Measurements from ENCODE around the gene TCOF1.

The TCOF1 gene, protein sequence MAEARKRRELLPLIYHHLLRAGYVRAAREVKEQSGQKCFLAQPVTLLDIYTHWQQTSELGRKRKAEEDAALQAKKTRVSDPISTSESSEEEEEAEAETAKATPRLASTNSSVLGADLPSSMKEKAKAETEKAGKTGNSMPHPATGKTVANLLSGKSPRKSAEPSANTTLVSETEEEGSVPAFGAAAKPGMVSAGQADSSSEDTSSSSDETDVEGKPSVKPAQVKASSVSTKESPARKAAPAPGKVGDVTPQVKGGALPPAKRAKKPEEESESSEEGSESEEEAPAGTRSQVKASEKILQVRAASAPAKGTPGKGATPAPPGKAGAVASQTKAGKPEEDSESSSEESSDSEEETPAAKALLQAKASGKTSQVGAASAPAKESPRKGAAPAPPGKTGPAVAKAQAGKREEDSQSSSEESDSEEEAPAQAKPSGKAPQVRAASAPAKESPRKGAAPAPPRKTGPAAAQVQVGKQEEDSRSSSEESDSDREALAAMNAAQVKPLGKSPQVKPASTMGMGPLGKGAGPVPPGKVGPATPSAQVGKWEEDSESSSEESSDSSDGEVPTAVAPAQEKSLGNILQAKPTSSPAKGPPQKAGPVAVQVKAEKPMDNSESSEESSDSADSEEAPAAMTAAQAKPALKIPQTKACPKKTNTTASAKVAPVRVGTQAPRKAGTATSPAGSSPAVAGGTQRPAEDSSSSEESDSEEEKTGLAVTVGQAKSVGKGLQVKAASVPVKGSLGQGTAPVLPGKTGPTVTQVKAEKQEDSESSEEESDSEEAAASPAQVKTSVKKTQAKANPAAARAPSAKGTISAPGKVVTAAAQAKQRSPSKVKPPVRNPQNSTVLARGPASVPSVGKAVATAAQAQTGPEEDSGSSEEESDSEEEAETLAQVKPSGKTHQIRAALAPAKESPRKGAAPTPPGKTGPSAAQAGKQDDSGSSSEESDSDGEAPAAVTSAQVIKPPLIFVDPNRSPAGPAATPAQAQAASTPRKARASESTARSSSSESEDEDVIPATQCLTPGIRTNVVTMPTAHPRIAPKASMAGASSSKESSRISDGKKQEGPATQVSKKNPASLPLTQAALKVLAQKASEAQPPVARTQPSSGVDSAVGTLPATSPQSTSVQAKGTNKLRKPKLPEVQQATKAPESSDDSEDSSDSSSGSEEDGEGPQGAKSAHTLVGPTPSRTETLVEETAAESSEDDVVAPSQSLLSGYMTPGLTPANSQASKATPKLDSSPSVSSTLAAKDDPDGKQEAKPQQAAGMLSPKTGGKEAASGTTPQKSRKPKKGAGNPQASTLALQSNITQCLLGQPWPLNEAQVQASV (N-terminal part only)

DNA sequence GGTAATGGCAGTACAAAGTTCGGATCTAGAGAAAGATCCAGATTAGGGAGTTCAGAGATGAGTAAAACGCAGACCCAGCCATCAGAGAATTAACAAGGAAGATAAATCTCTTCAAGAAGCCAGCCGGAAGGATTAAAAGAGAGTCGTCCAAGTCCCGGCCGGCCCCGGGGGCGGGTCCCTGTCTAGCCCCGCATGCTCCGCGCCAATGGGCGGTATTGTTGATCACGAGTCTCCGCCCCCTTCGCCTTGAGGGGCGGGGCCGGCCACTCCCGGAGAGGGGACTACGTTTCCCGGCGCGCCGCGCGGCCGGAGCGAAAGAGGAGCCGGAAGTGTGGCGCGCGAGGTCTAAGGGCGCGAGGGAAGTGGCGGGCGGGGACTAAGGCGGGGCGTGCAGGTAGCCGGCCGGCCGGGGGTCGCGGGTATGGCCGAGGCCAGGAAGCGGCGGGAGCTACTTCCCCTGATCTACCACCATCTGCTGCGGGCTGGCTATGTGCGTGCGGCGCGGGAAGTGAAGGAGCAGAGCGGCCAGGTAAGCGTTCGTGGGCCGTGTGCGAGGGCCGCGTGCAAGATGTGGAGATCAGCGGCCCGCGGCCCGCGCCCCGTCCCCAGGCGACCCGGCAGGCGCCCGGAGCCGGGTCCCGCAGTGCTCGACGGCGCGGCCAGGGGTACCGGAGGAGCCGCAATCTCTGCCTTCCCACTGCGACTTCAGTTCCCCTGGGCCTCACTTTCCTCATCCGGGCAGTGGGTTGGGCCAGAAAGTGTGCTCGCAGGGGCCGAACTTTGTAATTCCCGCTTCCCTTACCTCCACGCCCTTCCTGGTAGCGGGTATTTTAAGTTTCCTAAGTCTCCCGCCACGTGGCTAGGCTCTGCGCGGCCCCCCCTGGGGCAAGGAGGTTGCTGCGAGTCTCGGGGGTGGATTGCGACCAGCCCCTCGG is at the start of gene TCOF1:
Gene TCOF1, plus strand, starts transcription at position 372 of the 935 bp plus-strand sequence. Its CDS starts 50 bp downstream, at position 422.
- TF ChIP-seq ZNF274 (IDR thresholded peaks at IDR 0.05; ENCODE audit: low read depth, low read length) (no peak), SUZ12 (IDR thresholded peaks at IDR 0.05; ENCODE audit: extremely low read depth, insufficient read depth, insufficient read length) (no peak), YY1 (IDR thresholded peaks at IDR 0.05; ENCODE audit: insufficient read depth, insufficient read length) (no peak)
- Histone ChIP-seq H3K4me3 (ENCODE audit: insufficient read length, low read depth) (peak within 1 kb of the TSS; percentile 91), H3K9ac (ENCODE audit: insufficient read length, low read depth) (peak within 1 kb of the TSS; percentile 93), H3K9me3 (ENCODE audit: insufficient read depth, low read length) (no peaks in the 10 kb centered on the region), H3K27me3 (ENCODE audit: insufficient read depth, insufficient read length) (no peaks in the 10 kb centered on the region), H3K4me1 (ENCODE audit: insufficient read depth, insufficient read length) (peaks cover 4% of the 10 kb centered on the region), H3K36me3 (ENCODE audit: insufficient read depth, insufficient read length, low read length) (peaks cover 41% of the 10 kb centered on the region)
- peak; percentile 91 for DNase-seq (ENCODE audit: low read depth, low spot score)

GRCh38 chr5:150309101-150309885 is 48.2 kb upstream of the TCOF1 start:
- no peaks in the 10 kb centered on the region for H3K27me3 ChIP-seq (ENCODE audit: insufficient read depth, insufficient read length)
- peaks cover 6% of the 10 kb centered on the region for H3K4me1 ChIP-seq (ENCODE audit: insufficient read depth, insufficient read length)
- no peak for DNase-seq (ENCODE audit: low read depth, low spot score)
- no peak for TF ChIP-seq SUZ12 (IDR thresholded peaks at IDR 0.05; ENCODE audit: extremely low read depth, insufficient read depth, insufficient read length)
- TF ChIP-seq ZNF274 (IDR thresholded peaks at IDR 0.05; ENCODE audit: low read depth, low read length), result no peak
- TF ChIP-seq YY1 (IDR thresholded peaks at IDR 0.05; ENCODE audit: insufficient read depth, insufficient read length), result no peak
- H3K4me3 ChIP-seq (ENCODE audit: insufficient read length, low read depth), result no peak overlapping the region
- no peaks in the 10 kb centered on the region for H3K9me3 ChIP-seq (ENCODE audit: insufficient read depth, low read length)
- H3K36me3 ChIP-seq (ENCODE audit: insufficient read depth, insufficient read length, low read length), result no peaks in the 10 kb centered on the region
- H3K9ac ChIP-seq (ENCODE audit: insufficient read length, low read depth), result no peak overlapping the region

DNA sequence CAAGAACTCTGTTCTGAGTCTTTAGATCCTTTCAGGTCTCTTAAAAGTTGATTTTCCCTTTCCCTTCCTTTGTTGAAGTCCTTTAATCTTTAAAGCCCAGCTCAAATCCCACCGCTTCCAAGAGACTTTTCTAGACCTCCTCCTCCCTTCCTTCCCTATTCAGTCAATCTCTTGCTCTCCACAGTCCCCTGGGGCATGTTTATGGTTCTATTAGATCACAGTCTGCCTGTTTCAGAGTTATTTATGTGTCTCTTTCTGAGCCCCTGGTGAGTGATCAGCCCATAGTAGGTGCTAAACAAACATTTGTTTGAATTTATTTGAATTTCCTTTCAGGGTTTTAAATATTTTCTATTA is 47.6 kb upstream of the TCOF1 start:
- Histone ChIP-seq H3K27me3 (ENCODE audit: insufficient read depth, insufficient read length) (no peaks in the 10 kb centered on the region), H3K9me3 (ENCODE audit: insufficient read depth, low read length) (no peaks in the 10 kb centered on the region), H3K4me3 (ENCODE audit: insufficient read length, low read depth) (no peak overlapping the region), H3K36me3 (ENCODE audit: insufficient read depth, insufficient read length, low read length) (no peaks in the 10 kb centered on the region), H3K9ac (ENCODE audit: insufficient read length, low read depth) (no peak overlapping the region), H3K4me1 (ENCODE audit: insufficient read depth, insufficient read length) (peaks cover 6% of the 10 kb centered on the region)
- no peak for DNase-seq (ENCODE audit: low read depth, low spot score)
- TF ChIP-seq SUZ12 (IDR thresholded peaks at IDR 0.05; ENCODE audit: extremely low read depth, insufficient read depth, insufficient read length) (no peak), ZNF274 (IDR thresholded peaks at IDR 0.05; ENCODE audit: low read depth, low read length) (no peak), YY1 (IDR thresholded peaks at IDR 0.05; ENCODE audit: insufficient read depth, insufficient read length) (no peak)

- Histone ChIP-seq H3K4me1 (ENCODE audit: insufficient read depth, insufficient read length) (peaks cover 6% of the 10 kb centered on the region), H3K4me3 (ENCODE audit: insufficient read length, low read depth) (no peak overlapping the region)
- TF ChIP-seq YY1 (IDR thresholded peaks at IDR 0.05; ENCODE audit: insufficient read depth, insufficient read length) (no peak), SUZ12 (IDR thresholded peaks at IDR 0.05; ENCODE audit: extremely low read depth, insufficient read depth, insufficient read length) (no peak), ZNF274 (IDR thresholded peaks at IDR 0.05; ENCODE audit: low read depth, low read length) (no peak)
Observed at GRCh38 chr5:150310246-150310645, 47.3 kb upstream of the TCOF1 start.

DNA sequence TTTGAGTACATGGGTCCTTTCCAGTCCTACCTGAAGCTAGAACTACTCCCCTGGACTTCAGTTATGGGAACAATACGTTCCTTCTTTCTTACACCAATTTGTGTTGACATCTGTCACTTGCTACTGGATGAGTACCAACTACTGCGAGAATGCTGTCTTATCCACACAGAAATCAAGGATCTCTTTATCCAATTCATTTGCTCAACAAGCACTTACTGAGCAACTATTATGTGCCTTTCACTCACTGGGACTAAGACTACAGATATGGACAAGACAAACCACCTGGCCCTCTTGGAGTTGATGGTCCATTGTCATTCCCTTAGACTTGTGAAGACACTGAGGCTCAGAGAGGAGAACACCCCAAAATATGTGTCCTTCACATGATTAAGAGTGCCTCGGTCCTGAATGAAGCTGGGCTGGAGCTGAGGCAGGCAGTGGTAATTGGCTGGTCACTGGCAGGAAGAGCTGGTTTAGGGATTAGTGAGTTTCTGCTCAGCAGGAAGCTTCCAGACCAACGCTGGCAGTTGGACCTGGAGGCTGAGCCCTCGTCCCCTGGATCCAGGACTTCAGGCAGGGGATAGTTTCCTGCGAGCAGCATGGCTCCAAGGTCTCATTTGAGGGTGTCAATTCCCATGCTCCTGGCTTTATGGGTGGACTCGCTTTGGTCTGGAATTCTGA is 46.3 kb upstream of the TCOF1 start:
- Histone ChIP-seq H3K9ac (ENCODE audit: insufficient read length, low read depth) (no peak overlapping the region), H3K36me3 (ENCODE audit: insufficient read depth, insufficient read length, low read length) (no peaks in the 10 kb centered on the region), H3K4me1 (ENCODE audit: insufficient read depth, insufficient read length) (peaks cover 6% of the 10 kb centered on the region), H3K4me3 (ENCODE audit: insufficient read length, low read depth) (no peak overlapping the region), H3K9me3 (ENCODE audit: insufficient read depth, low read length) (no peaks in the 10 kb centered on the region), H3K27me3 (ENCODE audit: insufficient read depth, insufficient read length) (no peaks in the 10 kb centered on the region)
- no peak for TF ChIP-seq YY1 (IDR thresholded peaks at IDR 0.05; ENCODE audit: insufficient read depth, insufficient read length)
- no peak for TF ChIP-seq ZNF274 (IDR thresholded peaks at IDR 0.05; ENCODE audit: low read depth, low read length)
- TF ChIP-seq SUZ12 (IDR thresholded peaks at IDR 0.05; ENCODE audit: extremely low read depth, insufficient read depth, insufficient read length), result no peak
- DNase-seq (ENCODE audit: low read depth, low spot score), result no peak

More at GRCh38 chr5:150310246-150310645, 47.3 kb upstream of the TCOF1 start:
- DNase-seq (ENCODE audit: low read depth, low spot score), result no peak
- H3K36me3 ChIP-seq (ENCODE audit: insufficient read depth, insufficient read length, low read length), result no peaks in the 10 kb centered on the region
- H3K9me3 ChIP-seq (ENCODE audit: insufficient read depth, low read length), result no peaks in the 10 kb centered on the region
- no peak overlapping the region for H3K9ac ChIP-seq (ENCODE audit: insufficient read length, low read depth)
- H3K27me3 ChIP-seq (ENCODE audit: insufficient read depth, insufficient read length), result no peaks in the 10 kb centered on the region
